HepG2 (cell line): ENCODE data around the gene CAMK1D. TPM values are rescaled to one million over a fixed set of nuclear protein-coding genes. Genes with fewer than 3 reads are reported as not detected.

ENCODE experiments used
- ATAC-seq: fragments of 200-7000 bp; cut with Tn5 transposase; 3 replicates; pipeline ENCODE4 v1.9.1; 2020; ENCODE audit warnings: mild to moderate bottlenecking, moderate library complexity
- BruUV-seq: library from RNA; stranded (reverse); fragments of 400-500 nt; replicated peaks from 2 replicates; lab custom pipeline; 2021; lab: Mats Ljungman, UMichigan
- CTCF ChIA-PET: fragments of 300-600 bp; formaldehyde crosslinking; extraction: SDS; loops from one replicate; lab custom pipeline; 2021; ENCODE audit warnings: low total read pairs, inconsistent platforms, low intra/inter-chr PET ratio; lab: Yijun Ruan, JAX
- POLR2A ChIA-PET: fragments of 350-600 bp; sonication (Branson Sonifier 250); formaldehyde crosslinking; loops from one replicate; lab custom pipeline; 2020; ENCODE audit warnings: antibody characterized with exemption, inconsistent platforms; lab: Yijun Ruan, JAX
- DNase-seq: peaks from one replicate; pipeline ENCODE4 v3.0.0-alpha.2; 2015; ENCODE audit warnings: low spot score
- FAIRE-seq: peaks from 3 replicates; lab custom pipeline; 2011; peaks lifted over from hg19 to GRCh38; lab: Jason Lieb, UNC
- H2AFZ ChIP-seq: one replicate; pipeline ENCODE4 v1.6.1; 2011; ENCODE audit warnings: low read length, inconsistent platforms
- H3K27ac ChIP-seq: fragments of 300-600 bp; 3 replicates; pipeline ENCODE4 v1.8.0; 2011; ENCODE audit warnings: mixed run types, mild to moderate bottlenecking, mixed read lengths, low read length, inconsistent platforms; ENCODE audit not compliant: insufficient read depth; ENCODE audit errors: extremely low read length
- H3K27me3 ChIP-seq, 2 experiments: fragments of 200-600 bp in 1 of 2; 2 replicates in 1 of 2; 3 replicates in 1 of 2; pipeline versions ENCODE4 v1.6.0 to v1.8.0; 2011; ENCODE audit warnings: low read length in 2 of 2, mild to moderate bottlenecking in 2 of 2, moderate library complexity in 2 of 2, inconsistent platforms in 1 of 2; ENCODE audit not compliant: insufficient read depth in 2 of 2, control insufficient read depth in 1 of 2
- H3K36me3 ChIP-seq, 2 experiments: fragments of 200-600 bp in 1 of 2; replicated peaks in 1 of 2; 2 replicates in 1 of 2; 3 replicates in 1 of 2; pipeline versions ENCODE4 v1.5.1 to v1.8.0; 2011; ENCODE audit warnings: low read length in 2 of 2, inconsistent platforms in 1 of 2; ENCODE audit not compliant: insufficient read depth in 2 of 2, control insufficient read depth in 1 of 2
- H3K4me1 ChIP-seq: 2 replicates; pipeline ENCODE4 v1.5.1; 2012; ENCODE audit warnings: low read length, inconsistent platforms; ENCODE audit not compliant: insufficient read depth
- H3K4me2 ChIP-seq: 2 replicates; pipeline ENCODE4 v1.6.0; 2011; ENCODE audit warnings: low read depth, low read length, inconsistent platforms
- H3K4me3 ChIP-seq, 3 experiments: fragments of 200-600 bp in 1 of 3; sonication (generic), shearing (Covaris generic) in 1 of 3; replicated peaks in 1 of 3; 2 replicates each; pipeline ENCODE4 v1.5.1; 2011 to 2016; ENCODE audit warnings: low read length in 3 of 3, inconsistent platforms in 2 of 3, low read depth in 2 of 3, mild to moderate bottlenecking in 2 of 3, control low read depth in 1 of 3, mixed read lengths in 1 of 3; ENCODE audit not compliant: insufficient read depth in 1 of 3
- H3K79me2 ChIP-seq: one replicate; pipeline ENCODE4 v1.6.1; 2011; ENCODE audit warnings: low read length, inconsistent platforms; ENCODE audit not compliant: insufficient read depth
- H3K9ac ChIP-seq: 2 replicates; pipeline ENCODE4 v1.6.0; 2011; ENCODE audit warnings: mild to moderate bottlenecking, low read depth, low read length, inconsistent platforms; ENCODE audit not compliant: insufficient read depth
- H3K9me3 ChIP-seq: 2 replicates; pipeline ENCODE4 v1.5.1; 2012; ENCODE audit warnings: mild to moderate bottlenecking, low read length
- H4K20me1 ChIP-seq: 2 replicates; pipeline ENCODE4 v1.6.0; 2011; ENCODE audit warnings: inconsistent platforms, mild to moderate bottlenecking, low read length, moderate library complexity; ENCODE audit not compliant: insufficient read depth
- HOMEZ ChIP-seq: IDR thresholded peaks from 2 replicates; pipeline ENCODE4 v1.6.1; 2016; ENCODE audit warnings: low read depth
- IRF1 ChIP-seq: sonication (generic); formaldehyde crosslinking; IDR thresholded peaks from 2 replicates; pipeline ENCODE4 v1.4.0; 2020; ENCODE audit warnings: low read depth, mild to moderate bottlenecking, missing genetic modification reagents
- PLRG1 ChIP-seq: fragments of 450-650 bp; conservative IDR thresholded peaks from 2 replicates; pipeline ENCODE4 v1.6.1; 2016
- SIX4 ChIP-seq: sonication (generic); formaldehyde crosslinking; IDR thresholded peaks from 2 replicates; pipeline ENCODE4 v1.4.0; 2020; ENCODE audit warnings: missing genetic modification reagents
- SRSF1 ChIP-seq: fragments of 200-400 bp; formaldehyde crosslinking; optimal IDR thresholded peaks from 2 replicates; pipeline ENCODE3; 2017; ENCODE audit warnings: mild to moderate bottlenecking, low read depth, low read length, moderate library complexity
- TIGD3 ChIP-seq: sonication (generic); formaldehyde crosslinking; IDR thresholded peaks from 2 replicates; pipeline ENCODE4 v1.5.1; 2020; ENCODE audit warnings: mild to moderate bottlenecking, missing genetic modification reagents, borderline replicate concordance
- XBP1 ChIP-seq: sonication (generic); formaldehyde crosslinking; IDR thresholded peaks from 2 replicates; pipeline ENCODE4 v1.5.0; 2020; ENCODE audit warnings: missing genetic modification reagents
- ZFP1 ChIP-seq: IDR thresholded peaks from 2 replicates; pipeline ENCODE4 v1.6.1; 2016
- ZNF121 ChIP-seq: sonication (generic); formaldehyde crosslinking; IDR thresholded peaks from 2 replicates; pipeline ENCODE4 v1.5.0; 2020; ENCODE audit warnings: mild to moderate bottlenecking, missing genetic modification reagents
- ZNF160 ChIP-seq: sonication (generic); formaldehyde crosslinking; IDR thresholded peaks from 2 replicates; pipeline ENCODE4 v1.8.0; 2022; ENCODE audit warnings: mild to moderate bottlenecking, inconsistent platforms, missing genetic modification reagents
- ZNF207 ChIP-seq: fragments of 450-650 bp; IDR thresholded peaks from 2 replicates; pipeline ENCODE4 v1.6.1; 2016; ENCODE audit warnings: antibody characterized with exemption, borderline replicate concordance
- ZNF335 ChIP-seq: sonication (generic); formaldehyde crosslinking; IDR thresholded peaks from 2 replicates; pipeline ENCODE4 v1.4.0; 2020; ENCODE audit warnings: missing genetic modification reagents
- ZNF432 ChIP-seq: sonication (generic); formaldehyde crosslinking; IDR thresholded peaks from 2 replicates; pipeline ENCODE4 v1.5.0; 2020; ENCODE audit warnings: missing genetic modification reagents, mild to moderate bottlenecking, borderline replicate concordance
- ZNF543 ChIP-seq: sonication (generic); formaldehyde crosslinking; IDR thresholded peaks from 2 replicates; pipeline ENCODE4 v1.4.0; 2020; ENCODE audit warnings: mild to moderate bottlenecking, missing genetic modification reagents
- ZNF556 ChIP-seq: sonication (generic); formaldehyde crosslinking; IDR thresholded peaks from 2 replicates; pipeline ENCODE4 v1.4.0; 2020; ENCODE audit warnings: mild to moderate bottlenecking, missing genetic modification reagents, borderline replicate concordance
- ZNF607 ChIP-seq: sonication (generic); formaldehyde crosslinking; IDR thresholded peaks from 2 replicates; pipeline ENCODE4 v1.5.1; 2020; ENCODE audit warnings: missing genetic modification reagents, mild to moderate bottlenecking, borderline replicate concordance
- ZNF768 ChIP-seq: sonication (generic); formaldehyde crosslinking; IDR thresholded peaks from 2 replicates; pipeline ENCODE4 v1.4.0; 2020; ENCODE audit warnings: missing genetic modification reagents
- ZSCAN20 ChIP-seq: sonication (generic); formaldehyde crosslinking; IDR thresholded peaks from 2 replicates; pipeline ENCODE4 v1.4.0; 2020; ENCODE audit warnings: missing genetic modification reagents, mild to moderate bottlenecking, borderline replicate concordance
- WGBS: methylation state at CpG from one replicate; pipeline ENCODE4 v1.1.6; 2017; ENCODE audit warnings: low lambda C conversion rate; 5-methylcytosine and 5-hydroxymethylcytosine counted together
- in situ Hi-C: cut with HindIII; loops from 2 replicates; pipeline ENCODE4 v1.10.0; 2017; ENCODE audit warnings: low pct_unique_long_range_greater_than_20kb; ENCODE audit not compliant: extremely low pct_ligation_motif_present
- intact Hi-C: fragments of 100-400 bp; cut with micrococcal nuclease; formaldehyde crosslinking; loops from one replicate; pipeline ENCODE4 v1.10.0; 2022; ENCODE audit not compliant: unreplicated experiment
- polyA plus RNA-seq, 8 experiments: library from polyadenylated mRNA; depleted of rRNA in 3 of 8; stranded (reverse) in 7 of 8; unstranded in 1 of 8; fragments of >200 nt; fragmentation: Illumina TruSeq in 4 of 8; extraction: Trizol in 4 of 8; gene quantifications; 2 replicates each; pipeline versions ENCODE4 v1.2.1 to v1.2.3, GENCODE V29; 2011 to 2016; ENCODE audit warnings: low read depth in 4 of 8, missing spikeins in 1 of 8, mixed read lengths in 1 of 8; ENCODE audit not compliant: insufficient read depth in 1 of 8
- total RNA-seq, 5 experiments: library from RNA; depleted of rRNA; stranded (reverse); fragments of >200 nt; fragmentation: Illumina TruSeq; extraction: Trizol; gene quantifications; 2 replicates each; pipeline ENCODE4 v1.2.3, GENCODE V29; 2016; ENCODE audit warnings: low read depth in 1 of 5

Gene CAMK1D
- total and polyA plus RNA-seq, 2 of the 13 experiments (the other 11 are each of a cell fraction or from before 2014, with no cell fraction given): under 0.01 TPM; not detected in 1

- Histone ChIP-seq H3K9ac (no peak overlapping the region), H3K9me3 (no peaks in the 10 kb centered on the region), H3K36me3 (no peaks in the 10 kb centered on the region), H3K4me2 (no peak overlapping the region), H3K4me1 (peaks cover 2% of the 10 kb centered on the region), H2AFZ (no peak overlapping the region), H3K4me3 (no peak overlapping the region), H4K20me1 (no peaks in the 10 kb centered on the region), H3K79me2 (no peaks in the 10 kb centered on the region), H3K27me3 (peaks cover 0 to 12% of the 10 kb centered on the region in 2 experiments; a peak in 1 of 5 replicates), H3K27ac (no peak overlapping the region)
- ATAC-seq (no peak), DNase-seq (no peak), FAIRE-seq (no peak)
- POLR2A ChIA-PET: no interaction called here
- in situ Hi-C loops (no loop called here), intact Hi-C loops (no loop called here)
- no TSS peak for BruUV-seq
- 61% methylated on average over 5 of the region's 8 CpGs for WGBS
- no peak for TF ChIP-seq SRSF1
- no peak for TF ChIP-seq ZNF207
- TF ChIP-seq ZNF335 (CRISPR knock-in tag): no peak
- no peak for TF ChIP-seq IRF1
- no peak for TF ChIP-seq HOMEZ (CRISPR knock-in tag)
- no peak for TF ChIP-seq ZNF768 (CRISPR knock-in tag)
- no peak for TF ChIP-seq ZNF543
- no peak for TF ChIP-seq SIX4 (CRISPR knock-in tag)
- no peak for TF ChIP-seq ZNF160 (CRISPR knock-in tag)
- no peak for TF ChIP-seq PLRG1
- TF ChIP-seq ZFP1: no peak
- no peak for TF ChIP-seq XBP1 (CRISPR knock-in tag)
- TF ChIP-seq ZNF121 (CRISPR knock-in tag): no peak
- no peak for TF ChIP-seq ZSCAN20
- TF ChIP-seq ZNF556: no peak
- TF ChIP-seq ZNF607 (CRISPR knock-in tag): no peak
- TF ChIP-seq TIGD3 (CRISPR knock-in tag): no peak
- no peak for TF ChIP-seq ZNF432
- CTCF ChIA-PET: no interaction called here
Measured at GRCh38 chr10:12637649-12638048, 288.3 kb downstream of the CAMK1D start.
